Left kidney (tissue), 2 donors: ENCODE data around the gene SERINC3. TPM values are rescaled to one million over a fixed set of nuclear protein-coding genes. Genes with fewer than 3 reads are reported as not detected.

ENCODE experiments used
- DNase-seq: peaks from one replicate; pipeline ENCODE4 v3.0.0-alpha.2; 2013
- polyA plus RNA-seq: library from polyadenylated mRNA; unstranded; fragments of 120-200 nt; gene quantifications from one replicate; pipeline ENCODE4 v1.2.1, GENCODE V29; 2013; ENCODE audit not compliant: insufficient read length

The SERINC3 gene
- polyA plus RNA-seq, 1 donor = 68.4 TPM

- DNase-seq = no peak
Observed at GRCh38 chr20:44536175-44536574, 14.3 kb upstream of the SERINC3 start.

- DNase-seq = no peak
Observed at GRCh38 chr20:44533928-44534327, 12.1 kb upstream of the SERINC3 start.

GRCh38 chr20:44532981-44533331 lies 11.1 kb upstream of the SERINC3 start:
- no peak for DNase-seq

- no peak for DNase-seq
Observed at GRCh38 chr20:44532259-44532980, 10.6 kb upstream of the SERINC3 start.

GRCh38 chr20:44528309-44528708 lies 6.4 kb upstream of the SERINC3 start:
- no peak for DNase-seq

DNA sequence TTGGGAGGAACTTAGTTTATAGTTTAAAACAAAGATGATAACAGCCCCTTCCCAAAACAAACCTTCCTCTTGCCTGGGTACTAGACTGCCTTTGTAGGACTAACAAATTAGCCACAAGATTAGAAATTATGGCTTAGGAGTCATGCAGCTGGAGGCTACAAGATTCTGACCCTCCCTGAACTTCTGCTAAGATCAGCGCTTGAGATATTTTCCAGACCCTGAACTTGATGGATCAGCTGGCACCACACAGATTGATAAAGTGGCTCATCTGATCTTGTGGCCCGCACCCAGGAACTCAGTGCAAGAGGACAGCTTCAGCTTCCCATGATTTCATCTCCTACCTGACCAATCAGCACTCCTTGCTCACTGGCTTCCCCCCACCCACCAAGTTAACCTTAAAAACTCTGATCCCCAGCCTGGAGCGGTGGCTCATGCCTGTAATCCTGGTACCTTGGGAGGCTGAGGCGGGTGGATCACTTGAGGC lies 5.9 kb upstream of the SERINC3 start:
- no peak for DNase-seq

- no peak for DNase-seq
Observed at GRCh38 chr20:44526129-44526528, 4.3 kb upstream of the SERINC3 start.

DNA sequence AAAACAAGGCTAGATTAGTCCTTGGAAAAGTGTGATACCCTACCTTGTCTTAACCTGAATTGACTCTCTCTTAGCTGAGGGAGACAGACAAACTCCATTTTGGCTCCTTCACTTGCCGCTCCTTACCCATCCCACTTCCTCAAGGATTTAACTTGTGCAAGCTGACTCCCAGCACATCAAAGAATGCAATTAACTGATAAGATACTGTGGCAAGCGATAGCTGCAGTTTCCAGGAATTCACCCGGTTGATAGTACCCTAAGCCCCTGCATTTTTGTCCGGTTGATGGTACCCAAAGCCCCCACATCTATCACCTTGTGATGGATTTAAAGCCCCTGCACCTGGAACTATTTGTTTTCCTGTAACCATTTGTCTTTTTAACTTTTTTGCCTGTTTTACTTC lies 1.9 kb upstream of the SERINC3 start:
- no peak for DNase-seq

GRCh38 chr20:44522841-44523240 lies 971 bp upstream of the SERINC3 start:
- no peak for DNase-seq

DNA sequence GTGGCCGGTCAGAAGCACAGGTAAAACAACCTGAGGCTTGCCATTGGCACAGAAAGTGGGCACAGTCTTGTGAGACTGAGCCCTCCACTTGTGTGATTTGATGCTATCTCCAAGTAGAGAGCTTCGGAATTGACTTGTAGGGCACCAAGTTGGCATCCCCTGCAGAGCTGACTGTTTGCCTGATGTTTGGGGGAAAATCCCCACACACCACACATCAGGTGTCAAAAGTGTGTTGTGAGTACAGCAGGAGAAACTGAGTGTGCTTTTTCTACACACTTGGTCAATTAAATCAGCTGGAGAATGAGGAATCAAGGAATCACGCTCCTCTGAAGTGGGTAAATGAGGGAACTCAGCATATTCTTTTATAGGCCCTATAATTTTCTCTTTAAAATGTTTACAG lies 989 bp downstream of the SERINC3 start:
- DNase-seq = no peak

DNA sequence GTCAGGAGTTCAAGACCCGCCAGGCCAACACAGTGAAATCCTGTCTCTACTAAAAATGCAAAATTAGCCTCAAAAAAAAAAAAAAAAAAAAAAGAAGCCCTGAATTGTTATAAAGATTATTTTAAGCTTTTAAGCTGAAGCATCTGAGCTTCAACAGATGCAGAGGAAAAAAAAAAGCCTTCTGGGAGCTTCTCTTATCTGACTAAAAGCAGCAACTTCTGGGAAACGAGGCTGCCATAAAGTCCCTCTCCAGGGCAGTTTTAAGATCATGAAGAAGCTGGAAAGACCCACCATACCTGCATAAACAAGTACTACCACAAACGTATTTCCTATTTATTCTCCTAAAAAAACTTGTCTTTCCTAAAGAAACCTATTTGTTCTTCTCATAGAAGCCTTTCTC lies 3.6 kb downstream of the SERINC3 start:
- no peak for DNase-seq

GRCh38 chr20:44517454-44517853 lies 4.4 kb downstream of the SERINC3 start:
- DNase-seq = no peak

- DNase-seq = no peak
Observed at GRCh38 chr20:44516491-44516890, 5.4 kb downstream of the SERINC3 start.

DNA sequence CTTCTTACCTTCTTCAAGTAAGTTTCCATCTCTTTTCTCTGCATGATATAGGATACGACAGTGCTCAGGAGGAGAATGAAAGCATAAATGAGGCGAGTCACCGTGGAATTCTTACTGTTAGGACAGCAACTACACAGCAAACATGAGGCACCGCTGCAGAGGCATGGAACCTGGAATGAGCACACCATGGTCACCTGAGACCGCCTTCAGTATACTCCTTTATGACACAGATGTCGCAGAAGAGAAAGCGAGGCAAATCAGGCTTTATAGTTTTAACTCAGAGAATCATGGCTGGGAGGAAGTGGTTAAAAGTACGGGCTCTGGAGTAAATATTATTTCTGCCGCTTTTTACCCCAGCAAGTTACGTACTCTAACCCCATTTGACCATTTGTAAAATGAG lies 8.0 kb downstream of the SERINC3 start:
- DNase-seq = no peak

DNA sequence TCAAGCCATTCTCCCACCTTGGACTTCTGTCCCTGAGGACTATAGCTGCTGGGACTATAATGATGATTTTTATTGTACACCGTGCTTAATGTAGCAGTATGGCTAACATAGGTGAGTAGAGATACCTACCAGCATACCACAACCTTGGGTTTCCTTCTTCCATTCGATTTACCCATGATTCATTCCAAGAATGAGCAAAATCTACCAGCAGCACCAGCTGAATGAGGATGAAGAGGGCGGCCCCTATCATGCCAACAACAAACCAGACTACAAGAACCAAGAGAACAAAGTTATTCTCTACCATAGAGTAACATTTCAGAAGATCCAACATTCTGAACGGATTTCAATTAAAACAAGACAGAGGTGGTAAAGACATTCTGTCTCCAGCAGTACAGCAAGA lies 12.1 kb downstream of the SERINC3 start:
- no peak for DNase-seq

DNA sequence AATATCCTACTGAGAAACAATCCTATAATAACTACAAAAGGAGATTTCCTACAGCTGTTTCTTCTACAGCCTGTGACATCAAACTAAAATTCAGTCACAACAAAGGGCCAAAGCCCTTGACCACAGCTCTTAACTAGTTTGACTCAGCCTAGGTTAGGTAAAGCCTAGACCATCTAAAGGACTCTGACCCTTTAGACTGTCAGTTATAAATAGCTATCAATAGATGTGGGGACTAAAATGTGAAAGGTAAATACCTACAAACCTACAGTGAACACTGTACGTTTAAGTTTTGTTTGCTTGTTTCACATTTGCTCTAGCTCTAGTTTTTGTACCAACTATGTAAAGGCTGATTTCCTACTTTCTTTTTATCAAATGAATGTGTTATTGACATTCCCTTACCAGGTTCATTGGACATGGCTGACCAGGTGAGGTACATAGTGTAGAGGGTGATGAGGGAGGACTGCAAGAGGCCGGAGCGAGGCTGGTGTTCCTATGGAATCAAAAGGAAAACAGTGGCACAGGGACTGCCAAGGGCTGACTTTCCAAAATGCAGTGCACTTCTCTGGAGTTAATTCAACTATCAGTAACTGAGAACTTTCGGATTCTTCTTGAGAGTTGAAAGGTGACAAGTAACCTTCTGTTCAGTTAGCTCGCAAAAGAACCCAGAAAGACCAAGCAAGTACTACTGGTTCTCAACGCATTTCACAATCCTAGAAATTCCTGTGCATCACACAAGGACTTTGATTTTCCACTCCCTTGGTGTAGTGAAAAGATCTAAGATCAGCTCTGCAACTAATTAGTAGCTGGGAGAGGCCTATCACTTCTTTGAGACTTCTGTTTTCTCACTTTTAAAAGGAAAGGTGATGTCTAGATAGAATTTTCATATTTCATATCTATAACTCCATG lies 17.2 kb downstream of the SERINC3 start:
- no peak for DNase-seq

GRCh38 chr20:44502968-44503367 lies 18.9 kb downstream of the SERINC3 start:
- DNase-seq = no peak

DNA sequence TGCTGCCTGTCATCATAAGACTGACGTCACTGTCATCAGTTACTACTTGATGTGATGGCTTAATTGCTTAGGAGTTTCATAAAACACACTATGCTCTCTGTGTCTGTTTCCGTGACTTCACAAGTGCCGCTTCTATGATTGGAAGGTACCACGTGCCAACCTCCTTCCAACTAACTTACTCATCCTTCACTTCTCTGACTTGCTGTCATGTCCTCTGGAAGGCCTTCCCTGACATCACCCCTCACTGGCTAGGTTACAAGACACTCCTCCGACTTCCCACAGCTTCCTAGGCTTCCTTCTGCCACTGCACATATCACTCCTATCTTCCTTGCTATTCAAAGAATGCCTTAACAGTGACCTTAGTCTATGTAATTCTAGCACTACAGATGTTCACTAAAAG lies 20.4 kb downstream of the SERINC3 start:
- no peak for DNase-seq

GRCh38 chr20:44500221-44500620 lies 21.6 kb downstream of the SERINC3 start:
- no peak for DNase-seq

- no peak for DNase-seq
Observed at GRCh38 chr20:44497761-44498160, 24.1 kb downstream of the SERINC3 start.

- DNase-seq = no peak
Observed at GRCh38 chr20:44496976-44497375, 24.9 kb downstream of the SERINC3 start.

DNA sequence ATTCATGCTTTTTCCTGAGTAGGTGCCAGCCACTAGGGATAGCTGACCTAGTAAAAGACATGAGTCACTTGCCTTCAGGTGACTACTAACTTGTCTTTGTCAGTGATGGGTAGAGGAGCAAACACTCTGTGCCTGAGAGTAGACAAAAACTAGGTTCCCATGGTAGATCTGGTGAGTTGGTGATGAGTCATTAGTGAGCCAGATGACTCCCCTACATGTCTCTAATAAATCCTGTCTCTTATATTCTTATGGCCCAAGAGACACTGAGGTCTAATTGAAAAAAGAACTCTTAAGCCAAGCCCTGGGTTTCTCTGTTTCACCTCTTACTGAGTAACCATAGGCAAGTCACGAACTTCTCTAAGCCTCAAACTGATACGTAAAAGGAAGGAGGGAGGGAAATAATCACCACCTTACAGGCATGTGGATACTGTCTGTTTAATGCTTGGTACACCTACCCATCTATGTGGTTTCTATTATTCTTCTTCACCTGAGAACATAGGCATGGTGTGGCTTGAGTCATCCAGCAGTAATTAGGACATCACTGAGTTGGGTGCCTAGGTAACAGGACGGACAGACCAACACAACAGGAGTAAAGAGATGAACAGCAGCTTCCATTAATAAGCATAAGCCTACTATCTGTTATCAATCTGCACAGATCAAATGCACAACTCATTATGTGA lies 25.9 kb downstream of the SERINC3 start:
- no peak for DNase-seq

- no peak for DNase-seq
Observed at GRCh38 chr20:44495257-44495656, 26.6 kb downstream of the SERINC3 start.
